ENCODE results near the gene HDHD2.

GRCh38 chr18:47179520-47179919 is 29.2 kb upstream of the HDHD2 start:
- TF ChIP-seq CTCF (IDR thresholded peaks at IDR 0.05), result no peak
- no peak for TF ChIP-seq POLR2AphosphoS5 (IDR thresholded peaks at IDR 0.05)
- no peak for TF ChIP-seq POLR2A (IDR thresholded peaks at IDR 0.05)

Data from suprapubic skin (tissue), 4 donors.